Osteoblast (primary cell): ENCODE data around the gene INPP5A. TPM values are rescaled to one million over a fixed set of nuclear protein-coding genes. Genes with fewer than 3 reads are reported as not detected.
"Not testable (repeated sequence)": the region's sequence is repeated elsewhere in the genome, so short reads cannot be mapped to it uniquely, and the experiment has no call there.

ENCODE experiments used
- DNase-seq: peaks from one replicate; pipeline ENCODE4 v3.0.0; 2011; ENCODE audit warnings: low spot score, mixed read lengths; ENCODE audit not compliant: insufficient read length; ENCODE audit errors: missing footprints
- H2AFZ ChIP-seq: 2 replicates; pipeline ENCODE4 v1.6.0; 2011; ENCODE audit warnings: mild to moderate bottlenecking, low read length
- H3K27ac ChIP-seq: 2 replicates; pipeline ENCODE4 v1.5.1; 2011; ENCODE audit warnings: mild to moderate bottlenecking, low read depth, low read length, moderate library complexity
- H3K27me3 ChIP-seq: 2 replicates; pipeline ENCODE4 v1.6.0; 2012; ENCODE audit warnings: mild to moderate bottlenecking, control low read depth, inconsistent platforms, low read length, moderate library complexity; ENCODE audit not compliant: insufficient read depth
- H3K36me3 ChIP-seq: 2 replicates; pipeline ENCODE4 v1.5.1; 2011; ENCODE audit warnings: mild to moderate bottlenecking, low read length, control low read depth, moderate library complexity; ENCODE audit not compliant: insufficient read depth
- H3K4me1 ChIP-seq: 2 replicates; pipeline ENCODE4 v1.5.1; 2011; ENCODE audit warnings: mild to moderate bottlenecking, low read length, control low read depth, moderate library complexity; ENCODE audit not compliant: insufficient read depth
- H3K4me2 ChIP-seq: 2 replicates; pipeline ENCODE4 v1.6.0; 2011; ENCODE audit warnings: mild to moderate bottlenecking, low read length; ENCODE audit not compliant: insufficient read depth
- H3K4me3 ChIP-seq: fragments of 200-600 bp; sonication (generic); 3 replicates; pipeline ENCODE4 v1.5.1; 2012; ENCODE audit warnings: mild to moderate bottlenecking, low read length, inconsistent platforms; ENCODE audit not compliant: insufficient read depth
- H3K79me2 ChIP-seq: 2 replicates; pipeline ENCODE4 v1.6.0; 2012; ENCODE audit warnings: mild to moderate bottlenecking, low read length, control low read depth, inconsistent platforms; ENCODE audit not compliant: insufficient read depth
- H3K9me3 ChIP-seq: 2 replicates; pipeline ENCODE4 v1.5.1; 2011; ENCODE audit warnings: low read depth, low read length, control low read depth
- H4K20me1 ChIP-seq: 2 replicates; pipeline ENCODE4 v1.6.0; 2012; ENCODE audit warnings: mild to moderate bottlenecking, low read length, control low read depth; ENCODE audit not compliant: insufficient read depth
- CTCF ChIP-seq: IDR thresholded peaks from 2 replicates; pipeline ENCODE4 v1.5.1; 2011; ENCODE audit warnings: mild to moderate bottlenecking, low read depth, low read length, moderate library complexity; ENCODE audit errors: extremely low read depth
- total RNA-seq: library from RNA; depleted of rRNA; stranded (reverse); fragments of >200 nt; gene quantifications from 2 replicates; pipeline ENCODE4 v1.2.3, GENCODE V29; 2012

Gene INPP5A
- total RNA-seq, 1 donor, result 22.8 TPM

GRCh38 chr10:132788831-132789219 is 251.2 kb downstream of the INPP5A start:
- no peak overlapping the region for H3K4me2 ChIP-seq
- H3K9me3 ChIP-seq, result no peaks in the 10 kb centered on the region
- H3K27ac ChIP-seq, result no peak overlapping the region
- peaks cover 55% of the 10 kb centered on the region for H3K27me3 ChIP-seq
- no peaks in the 10 kb centered on the region for H3K36me3 ChIP-seq
- H3K79me2 ChIP-seq, result no peaks in the 10 kb centered on the region
- DNase-seq, result peak; percentile 92
- H4K20me1 ChIP-seq, result no peaks in the 10 kb centered on the region
- no peak overlapping the region for H2AFZ ChIP-seq
- no peaks in the 10 kb centered on the region for H3K4me1 ChIP-seq
- no peak overlapping the region for H3K4me3 ChIP-seq
- TF ChIP-seq CTCF, result no peak

- H3K79me2 ChIP-seq, result no peaks in the 10 kb centered on the region
- no peak for DNase-seq
- TF ChIP-seq CTCF, result no peak
Measured at GRCh38 chr10:132789659-132790148, 252.1 kb downstream of the INPP5A start.

GRCh38 chr10:132790470-132790869 is 252.9 kb downstream of the INPP5A start:
- Histone ChIP-seq H3K27ac (no peak overlapping the region), H3K27me3 (peaks cover 41% of the 10 kb centered on the region), H3K36me3 (no peaks in the 10 kb centered on the region), H3K4me1 (no peaks in the 10 kb centered on the region), H3K4me3 (no peak overlapping the region), H3K79me2 (no peaks in the 10 kb centered on the region), H3K4me2 (no peak overlapping the region), H2AFZ (no peak overlapping the region), H3K9me3 (no peaks in the 10 kb centered on the region), H4K20me1 (no peaks in the 10 kb centered on the region)
- no peak for TF ChIP-seq CTCF
- peak; percentile 93 for DNase-seq

More at GRCh38 chr10:132789659-132790148, 252.1 kb downstream of the INPP5A start:
- no peak overlapping the region for H3K4me3 ChIP-seq
- H3K9me3 ChIP-seq, result no peaks in the 10 kb centered on the region
- H3K27me3 ChIP-seq, result peaks cover 47% of the 10 kb centered on the region
- no peaks in the 10 kb centered on the region for H3K36me3 ChIP-seq
- no peak overlapping the region for H2AFZ ChIP-seq
- H3K4me2 ChIP-seq, result no peak overlapping the region
- H3K27ac ChIP-seq, result no peak overlapping the region
- H3K4me1 ChIP-seq, result no peaks in the 10 kb centered on the region
- H4K20me1 ChIP-seq, result no peaks in the 10 kb centered on the region

GRCh38 chr10:132790934-132791829 is 253.6 kb downstream of the INPP5A start:
- no peak for DNase-seq
- Histone ChIP-seq H3K27ac (no peak overlapping the region), H3K36me3 (no peaks in the 10 kb centered on the region), H3K4me3 (no peak overlapping the region), H3K9me3 (no peaks in the 10 kb centered on the region), H3K79me2 (no peaks in the 10 kb centered on the region), H4K20me1 (no peaks in the 10 kb centered on the region), H3K27me3 (peaks cover 42% of the 10 kb centered on the region), H3K4me2 (no peak overlapping the region), H2AFZ (no peak overlapping the region), H3K4me1 (no peaks in the 10 kb centered on the region)
- TF ChIP-seq CTCF, result no peak

GRCh38 chr10:132792099-132792498 is 254.5 kb downstream of the INPP5A start:
- H3K4me3 ChIP-seq, H3K36me3 ChIP-seq, H3K27ac ChIP-seq, H3K9me3 ChIP-seq, H4K20me1 ChIP-seq, H3K4me1 ChIP-seq, DNase-seq, H3K4me2 ChIP-seq, H3K79me2 ChIP-seq, H2AFZ ChIP-seq: not testable (repeated sequence)
- H3K27me3 ChIP-seq, result peaks cover 37% of the 10 kb centered on the region
